Astrocyte of the cerebellum (primary cell): ENCODE data around the gene LMAN2.

Experiments
- DNase-seq: peaks from one replicate; pipeline ENCODE4 v3.0.0-alpha.2; 2011; ENCODE audit warnings: low read depth
- H3K4me3 ChIP-seq: 2 replicates; pipeline ENCODE4 v1.5.1; 2011; ENCODE audit warnings: mild to moderate bottlenecking, low read depth, low read length, moderate library complexity
- CTCF ChIP-seq: IDR thresholded peaks from 2 replicates; pipeline ENCODE4 v1.5.1; 2012; ENCODE audit warnings: low read length, low read depth, moderate library complexity, mild to moderate bottlenecking; ENCODE audit errors: missing control alignments
- in situ Hi-C: cut with HindIII; loops from 2 replicates; pipeline ENCODE4 v1.10.0; 2017; ENCODE audit warnings: low sequenced_read_pairs

The LMAN2 gene

GRCh38 chr5:177351392-177352329, at the start of gene LMAN2:
LMAN2 (minus strand) TSS chr5:177351668; CDS start chr5:177351647, 21 bp downstream.
- peak within 1 kb of the TSS; percentile 100 for H3K4me3 ChIP-seq
- TF ChIP-seq CTCF: no peak
- in situ Hi-C loops: no loop called here
- peak; percentile 87 for DNase-seq

- TF ChIP-seq CTCF: no peak
- DNase-seq: no peak
Measured at GRCh38 chr5:177399997-177400868, 48.8 kb upstream of the LMAN2 start, which contains the start of gene PFN3. PFN3 (minus strand) TSS chr5:177400661; CDS start chr5:177400576, 85 bp downstream.

GRCh38 chr5:177397875-177398390, 46.5 kb upstream of the LMAN2 start:
- H3K4me3 ChIP-seq: no peak overlapping the region
- TF ChIP-seq CTCF: no peak
- in situ Hi-C loops: no loop called here
- DNase-seq: no peak

More at GRCh38 chr5:177399997-177400868, 48.8 kb upstream of the LMAN2 start, which contains the start of gene PFN3:
- H3K4me3 ChIP-seq: no peak within 1 kb of the TSS
- in situ Hi-C loops: no loop called here

- in situ Hi-C loops: no loop called here
- no peak overlapping the region for H3K4me3 ChIP-seq
- TF ChIP-seq CTCF: no peak
Measured at GRCh38 chr5:177396807-177397206, 45.3 kb upstream of the LMAN2 start.

GRCh38 chr5:177396078-177396477, 44.6 kb upstream of the LMAN2 start:
- TF ChIP-seq CTCF: no peak
- in situ Hi-C loops: no loop called here
- H3K4me3 ChIP-seq: no peak overlapping the region
- DNase-seq: no peak

More at GRCh38 chr5:177396807-177397206, 45.3 kb upstream of the LMAN2 start:
- no peak for DNase-seq

- DNase-seq: no peak
- no peak overlapping the region for H3K4me3 ChIP-seq
- no peak for TF ChIP-seq CTCF
- in situ Hi-C loops: no loop called here
Measured at GRCh38 chr5:177393990-177394389, 42.5 kb upstream of the LMAN2 start.
